Measurements from ENCODE around the gene CFAP221. TPM values are rescaled to one million over a fixed set of nuclear protein-coding genes. Genes with fewer than 3 reads are reported as not detected.

Gene CFAP221
- polyA plus RNA-seq, 4 donors, result 18.6 to 36.9 (median 24.9) TPM

- DNase-seq (ENCODE audit: low read depth in 4 of 4, low spot score in 2 of 4), result no peak
These were observed 130.7 kb downstream of the CFAP221 start for GRCh38 chr2:119674711-119675500.

- DNase-seq (ENCODE audit: low read depth in 4 of 4, low spot score in 2 of 4), result no peak
These were observed 133.9 kb downstream of the CFAP221 start for GRCh38 chr2:119678021-119678656.

GRCh38 chr2:119679526-119679837 lies 135.2 kb downstream of the CFAP221 start:
- no peak for DNase-seq (ENCODE audit: low read depth in 4 of 4, low spot score in 2 of 4)

- no peak for DNase-seq (ENCODE audit: low read depth in 4 of 4, low spot score in 2 of 4)
These were observed 135.6 kb downstream of the CFAP221 start for GRCh38 chr2:119679846-119680245.

- no peak for DNase-seq (ENCODE audit: low read depth in 4 of 4, low spot score in 2 of 4)
These were observed 136.4 kb downstream of the CFAP221 start for GRCh38 chr2:119680457-119681202.

- DNase-seq (ENCODE audit: low read depth in 4 of 4, low spot score in 2 of 4), result no peak
These were observed 137.1 kb downstream of the CFAP221 start for GRCh38 chr2:119681203-119681867.

DNA sequence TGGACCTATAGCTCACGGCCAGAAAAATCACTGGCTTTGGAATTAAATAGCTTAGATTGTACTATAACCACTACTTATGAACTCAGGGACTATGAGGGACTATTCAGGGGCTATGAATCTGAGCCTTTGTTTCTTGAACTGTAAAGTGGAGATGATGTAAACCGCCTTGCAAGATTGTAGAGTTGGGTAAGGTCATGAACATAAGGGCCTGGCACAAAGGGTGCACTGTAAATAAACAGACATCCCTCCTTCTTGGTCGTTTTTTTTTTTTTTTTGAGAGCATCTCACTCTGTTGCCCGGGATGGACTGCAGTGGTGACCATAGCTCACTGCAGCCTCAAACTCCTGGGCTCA lies 137.6 kb downstream of the CFAP221 start:
- no peak for DNase-seq (ENCODE audit: low read depth in 4 of 4, low spot score in 2 of 4)

- DNase-seq (ENCODE audit: low read depth in 4 of 4, low spot score in 2 of 4), result no peak
These were observed 138.3 kb downstream of the CFAP221 start for GRCh38 chr2:119682578-119682977.

- no peak for DNase-seq (ENCODE audit: low read depth in 4 of 4, low spot score in 2 of 4)
These were observed 138.9 kb downstream of the CFAP221 start for GRCh38 chr2:119683074-119683712.

- DNase-seq (ENCODE audit: low read depth in 4 of 4, low spot score in 2 of 4), result no peak
These were observed 139.6 kb downstream of the CFAP221 start for GRCh38 chr2:119683713-119684443.

DNA sequence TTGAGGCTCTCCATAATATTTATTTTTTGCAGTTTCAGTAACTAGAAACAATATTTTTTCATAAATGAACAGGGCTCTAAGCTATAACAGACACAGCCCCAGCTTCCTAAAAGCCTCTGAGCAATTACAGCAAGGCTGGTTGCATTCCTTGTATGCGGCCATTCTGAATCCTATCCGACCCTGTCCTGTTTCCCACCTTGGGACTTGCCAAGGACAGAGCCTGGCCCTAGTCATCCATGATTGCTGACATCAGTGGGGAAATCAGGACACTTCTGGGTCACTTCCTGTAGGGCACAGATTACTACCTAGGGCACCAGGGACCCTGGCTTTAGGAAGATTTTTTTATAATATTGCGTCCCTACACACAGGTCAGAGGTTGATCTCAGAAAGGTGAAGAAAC lies 140.3 kb downstream of the CFAP221 start:
- no peak for DNase-seq (ENCODE audit: low read depth in 4 of 4, low spot score in 2 of 4)

GRCh38 chr2:119688616-119689015 lies 144.4 kb downstream of the CFAP221 start:
- no peak for DNase-seq (ENCODE audit: low read depth in 4 of 4, low spot score in 2 of 4)

DNA sequence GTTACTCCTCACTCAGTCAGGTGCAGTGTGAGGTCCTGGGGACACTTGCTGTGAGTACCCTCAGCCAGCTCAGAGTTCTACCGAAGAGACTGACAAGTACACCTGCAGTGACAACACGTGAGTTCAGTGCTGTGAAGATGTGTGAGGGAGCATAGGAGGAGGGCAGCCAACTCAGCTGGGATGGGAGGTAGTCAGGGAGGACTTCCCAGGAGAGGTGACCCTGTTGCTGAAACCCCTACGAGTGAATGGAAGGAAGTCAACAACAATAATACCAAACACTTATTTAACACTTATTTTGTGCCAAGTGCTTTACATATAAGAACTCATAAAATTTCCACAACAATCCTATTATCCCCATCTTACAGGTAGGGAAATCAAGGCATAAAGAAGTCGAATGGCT lies 145.0 kb downstream of the CFAP221 start:
- DNase-seq (ENCODE audit: low read depth in 4 of 4, low spot score in 2 of 4), result no peak

GRCh38 chr2:119691189-119691588 lies 146.9 kb downstream of the CFAP221 start:
- no peak for DNase-seq (ENCODE audit: low read depth in 4 of 4, low spot score in 2 of 4)

- DNase-seq (ENCODE audit: low read depth in 4 of 4, low spot score in 2 of 4), result no peak
These were observed 147.5 kb downstream of the CFAP221 start for GRCh38 chr2:119691651-119692245.

GRCh38 chr2:119692310-119692709 lies 148.1 kb downstream of the CFAP221 start:
- no peak for DNase-seq (ENCODE audit: low read depth in 4 of 4, low spot score in 2 of 4)

- no peak for DNase-seq (ENCODE audit: low read depth in 4 of 4, low spot score in 2 of 4)
These were observed 148.7 kb downstream of the CFAP221 start for GRCh38 chr2:119692954-119693353.

- DNase-seq (ENCODE audit: low read depth in 4 of 4, low spot score in 2 of 4), result no peak
These were observed 149.3 kb downstream of the CFAP221 start for GRCh38 chr2:119693567-119693966.

GRCh38 chr2:119693967-119694366 lies 149.7 kb downstream of the CFAP221 start:
- DNase-seq (ENCODE audit: low read depth in 4 of 4, low spot score in 2 of 4), result no peak

- DNase-seq (ENCODE audit: low read depth in 4 of 4, low spot score in 2 of 4), result no peak
These were observed 150.2 kb downstream of the CFAP221 start for GRCh38 chr2:119694470-119694844.
